CD4-positive, alpha-beta T cell treated with Interleukin-12 subunit alpha and Interleukin-12 subunit beta, for 1 hour (primary cell): ENCODE data around the gene PSG4.
"Not testable (repeated sequence)": the region's sequence is repeated elsewhere in the genome, so short reads cannot be mapped to it uniquely, and the experiment has no call there.

Source experiments
- DNase-seq: peaks from one replicate; pipeline ENCODE4 v3.0.0-alpha.2; 2020

Gene PSG4

DNA sequence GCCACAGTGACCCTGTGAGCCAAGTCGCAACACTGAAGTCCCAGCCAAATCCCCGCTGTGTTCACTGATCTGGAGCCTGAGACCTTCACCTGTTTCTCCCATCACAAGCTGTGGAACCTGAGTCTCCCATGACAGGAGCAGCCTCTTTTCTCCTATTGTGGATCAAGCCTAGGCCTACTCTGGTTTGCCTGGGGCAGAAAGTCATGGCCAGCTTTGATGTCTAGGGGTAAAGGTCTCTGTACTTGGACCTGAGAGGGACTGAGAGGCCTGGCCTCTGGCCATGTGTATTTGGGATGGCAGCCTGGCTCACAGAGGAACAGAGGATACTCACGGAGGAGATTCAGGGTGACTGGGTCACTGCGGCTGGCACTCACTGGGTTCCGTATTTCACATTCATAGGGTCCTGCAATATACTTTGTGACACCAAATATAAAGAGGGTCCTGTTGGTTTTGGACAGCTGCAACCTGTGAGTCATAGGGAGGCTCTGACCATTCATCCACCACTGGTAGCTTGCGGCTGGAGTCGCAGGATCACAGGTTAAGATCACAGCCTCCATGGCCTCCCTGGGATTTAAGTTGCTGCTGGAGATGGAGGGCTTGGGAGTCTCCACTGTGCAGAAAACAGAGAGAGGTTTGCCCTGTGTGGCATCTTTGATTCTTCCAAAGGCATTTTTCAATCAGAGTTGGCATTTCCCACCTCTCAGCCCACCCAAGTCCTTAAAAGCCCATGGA lies 7.6 kb downstream of the PSG4 start:
- not testable (repeated sequence) for DNase-seq

DNA sequence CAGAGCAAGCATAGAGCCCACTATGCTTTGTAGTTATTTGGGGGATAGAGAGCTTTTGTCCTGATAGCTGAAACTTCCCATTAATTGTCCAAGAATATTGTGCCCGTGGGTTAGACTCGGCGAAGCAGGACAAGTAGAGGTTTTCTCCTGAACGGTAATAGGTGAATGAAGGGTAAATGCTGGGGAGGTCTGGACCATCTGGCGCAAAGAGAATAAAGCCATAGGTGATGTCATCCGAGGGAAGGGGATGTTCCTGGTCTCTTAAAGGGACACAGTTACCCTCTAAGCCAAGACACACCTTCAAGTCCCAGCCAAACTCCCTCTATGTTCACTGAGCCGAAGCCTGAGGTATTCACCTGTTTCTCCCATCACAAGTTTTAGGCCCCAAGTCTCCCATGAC lies 11.0 kb downstream of the PSG4 start:
- DNase-seq = not testable (repeated sequence)

DNA sequence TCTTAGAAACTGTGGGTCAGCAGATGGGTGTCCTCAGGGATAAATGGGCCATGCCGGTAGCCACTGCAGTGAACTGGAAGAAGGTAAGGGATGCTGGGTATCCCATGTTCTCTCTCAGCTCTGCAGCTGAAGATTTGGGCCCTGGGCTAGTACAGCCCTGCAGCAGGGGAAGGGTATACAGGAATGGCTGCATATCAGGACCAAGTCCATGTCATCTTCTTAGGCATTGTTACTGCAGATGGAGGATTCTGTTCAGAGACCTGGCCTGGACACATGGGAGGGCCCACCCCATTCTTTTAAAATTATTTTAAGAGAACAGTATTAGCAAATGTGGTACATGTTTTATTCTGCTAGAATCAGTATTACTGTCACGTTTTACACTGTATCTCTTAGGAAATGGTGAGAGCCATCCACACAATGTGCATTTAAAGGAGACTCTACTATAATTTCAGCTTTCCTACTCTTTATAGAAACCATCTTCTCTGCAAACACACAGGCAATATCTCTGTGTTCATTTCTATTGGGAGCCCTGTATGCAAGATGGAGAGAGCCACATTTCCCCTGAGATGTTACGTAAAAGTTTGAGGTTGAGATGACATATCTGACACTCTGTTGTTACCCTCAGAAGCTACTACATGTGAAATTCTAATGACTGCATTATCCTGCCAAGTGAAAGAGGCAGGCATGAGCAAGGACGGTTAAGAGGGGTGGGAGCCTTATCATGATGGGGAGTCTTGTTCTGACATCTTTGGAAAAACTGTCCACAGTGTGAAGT lies 12.9 kb downstream of the PSG4 start:
- DNase-seq = not testable (repeated sequence)

DNA sequence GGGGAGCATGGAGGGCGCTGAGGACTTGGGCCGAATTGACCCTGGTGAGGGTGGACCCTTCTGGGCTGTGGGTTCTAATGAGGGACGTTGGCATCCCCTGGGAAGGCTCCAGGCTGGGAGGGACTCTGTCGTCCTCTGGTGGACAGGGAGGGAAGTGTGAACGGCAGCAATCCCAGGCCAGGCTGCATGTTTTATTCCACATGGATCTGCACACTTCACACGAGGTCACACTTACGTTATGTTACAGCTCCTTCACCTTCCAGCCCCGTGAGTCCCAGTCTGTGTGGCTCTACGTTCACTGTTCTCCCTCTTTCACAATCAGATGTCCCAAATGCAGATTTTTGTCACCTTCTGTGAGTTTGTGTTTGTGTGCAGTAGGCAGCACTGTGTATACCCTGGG lies 17.3 kb downstream of the PSG4 start:
- not testable (repeated sequence) for DNase-seq

DNA sequence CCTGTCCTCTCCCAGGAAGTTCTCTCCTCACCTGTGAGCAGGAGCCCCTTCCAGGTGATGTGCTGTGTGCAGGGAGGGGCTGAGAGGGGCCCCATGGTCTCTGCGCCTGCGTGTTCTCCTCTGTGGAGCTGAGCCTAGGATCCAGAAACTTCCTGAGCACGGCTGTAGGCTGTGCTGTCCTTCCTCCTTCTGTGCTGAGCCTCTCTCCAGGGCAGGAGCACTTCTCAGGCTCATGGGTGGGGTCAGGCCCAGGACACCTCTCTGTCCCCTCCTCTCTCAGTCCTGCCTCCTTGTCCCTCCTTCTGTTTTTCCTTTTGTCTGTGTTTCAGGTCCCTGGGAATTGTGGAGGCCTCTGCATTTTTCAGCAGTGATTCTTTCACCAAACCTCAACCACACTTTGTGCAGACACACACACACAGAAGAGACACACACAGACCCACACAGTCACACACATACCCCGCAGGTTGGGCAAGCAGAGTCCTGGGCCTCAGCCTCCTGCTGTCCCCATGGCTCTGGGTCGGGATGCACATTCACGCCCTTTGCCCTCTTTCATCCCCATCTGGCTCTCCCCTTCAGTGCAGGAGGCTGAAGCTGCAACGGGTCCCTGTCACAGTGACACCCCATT lies 19.0 kb downstream of the PSG4 start, which contains the start of gene PSG5:
Gene PSG5 (minus strand): TSS at position 226 of the 625 bp plus-strand sequence. CDS start 131 bp downstream, at position 95.
- not testable (repeated sequence) for DNase-seq

DNA sequence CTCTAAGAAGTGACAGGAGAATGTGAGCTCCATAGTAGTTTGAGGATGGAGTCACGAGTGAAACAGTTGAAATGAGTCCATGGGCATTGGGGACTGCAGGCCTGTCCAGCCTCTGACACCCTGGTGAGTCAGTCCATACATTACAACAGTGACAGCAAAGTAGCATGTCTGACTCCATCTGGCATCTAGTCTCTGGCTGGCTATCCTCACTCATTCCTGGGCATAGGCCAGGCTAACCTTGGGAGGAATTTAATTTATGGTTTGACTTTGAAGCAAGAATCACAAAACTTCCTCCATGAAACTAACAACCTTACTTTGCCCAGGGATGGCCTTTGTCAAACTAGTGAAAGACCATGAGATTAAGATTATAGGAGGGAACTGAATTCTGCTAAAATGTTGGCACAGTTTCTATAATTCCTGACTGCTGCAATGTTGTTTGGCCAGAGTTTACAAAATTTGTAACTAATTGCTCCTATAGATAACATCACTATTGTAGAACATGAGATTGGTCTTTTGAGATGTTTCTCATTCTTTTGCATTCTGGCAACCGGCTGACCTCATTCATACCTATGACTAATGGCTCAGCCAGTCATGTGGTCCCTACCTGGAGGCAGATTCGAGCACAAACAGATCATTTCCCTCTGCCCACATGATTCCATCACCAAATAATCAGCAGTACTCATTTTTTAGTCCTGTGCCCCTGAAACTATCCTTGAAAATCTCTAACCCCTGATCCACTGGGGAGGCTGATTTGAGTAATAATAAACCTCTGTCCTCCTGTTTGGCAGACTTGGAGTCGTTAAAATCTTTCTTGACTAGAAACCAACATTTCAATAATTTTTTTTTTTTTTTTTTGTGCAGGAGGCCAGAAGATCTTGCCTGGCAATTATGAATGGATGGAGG lies 23.3 kb downstream of the PSG4 start:
- DNase-seq = not testable (repeated sequence)

DNA sequence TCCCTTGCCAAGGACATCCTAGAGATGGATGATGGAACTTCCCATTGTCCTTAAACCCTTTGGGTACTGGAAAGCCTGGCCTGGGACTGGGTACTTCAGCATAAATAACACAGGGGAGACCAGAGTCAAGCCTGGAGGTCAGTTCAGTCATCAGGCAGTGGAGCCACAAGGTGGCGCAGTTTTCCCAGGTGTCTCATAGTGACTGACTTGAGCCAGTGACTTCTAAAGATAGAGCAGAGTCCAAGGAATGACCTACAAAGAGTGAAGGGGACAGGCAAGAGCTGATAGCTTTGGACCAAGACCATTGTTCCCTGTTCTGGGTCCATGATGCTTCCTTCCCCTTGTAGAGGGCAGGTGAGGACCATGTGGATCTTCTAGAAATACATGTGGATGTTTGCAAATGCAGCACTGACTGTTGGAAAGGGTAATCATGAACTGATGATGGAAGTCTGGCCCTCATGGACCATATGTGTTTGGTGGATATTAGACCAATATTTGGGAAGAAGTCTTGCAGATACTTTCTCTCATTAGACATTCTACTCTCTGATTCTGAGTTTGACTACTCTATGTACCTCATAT lies 25.8 kb downstream of the PSG4 start:
- not testable (repeated sequence) for DNase-seq

DNA sequence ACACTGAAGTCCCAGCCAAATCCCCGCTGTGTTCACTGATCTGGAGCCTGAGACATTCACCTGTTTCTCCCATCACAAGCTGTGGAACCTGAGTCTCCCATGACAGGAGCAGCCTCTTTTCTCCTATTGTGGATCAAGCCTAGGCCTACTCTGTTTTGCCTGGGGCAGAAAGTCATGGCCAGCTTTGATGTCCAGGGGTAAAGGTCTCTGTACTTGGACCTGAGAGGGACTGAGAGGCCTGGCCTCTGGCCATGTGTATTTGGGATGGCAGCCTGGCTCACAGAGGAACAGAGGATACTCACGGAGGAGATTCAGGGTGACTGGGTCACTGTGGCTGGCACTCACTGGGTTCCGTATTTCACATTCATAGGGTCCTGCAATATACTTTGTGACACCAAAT lies 26.9 kb downstream of the PSG4 start:
- not testable (repeated sequence) for DNase-seq

DNA sequence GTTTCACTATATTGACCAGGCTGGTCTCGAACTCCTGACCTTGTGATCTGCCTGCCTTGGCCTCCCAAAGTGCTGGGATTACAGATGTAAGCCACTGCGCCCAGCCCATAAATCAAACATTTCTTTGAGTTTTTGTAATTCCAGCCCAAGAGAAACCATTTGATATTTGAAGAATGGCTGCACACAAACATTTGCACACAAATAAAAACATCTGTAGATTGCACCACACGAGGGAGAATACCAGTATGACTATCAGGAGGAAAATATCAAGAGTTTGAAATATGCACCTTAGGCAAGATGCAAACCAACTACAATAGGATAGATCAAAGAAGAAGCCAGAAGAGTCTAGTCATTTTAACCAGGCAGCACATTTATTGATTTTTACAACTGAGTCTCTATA lies 39.5 kb downstream of the PSG4 start:
- not testable (repeated sequence) for DNase-seq

DNA sequence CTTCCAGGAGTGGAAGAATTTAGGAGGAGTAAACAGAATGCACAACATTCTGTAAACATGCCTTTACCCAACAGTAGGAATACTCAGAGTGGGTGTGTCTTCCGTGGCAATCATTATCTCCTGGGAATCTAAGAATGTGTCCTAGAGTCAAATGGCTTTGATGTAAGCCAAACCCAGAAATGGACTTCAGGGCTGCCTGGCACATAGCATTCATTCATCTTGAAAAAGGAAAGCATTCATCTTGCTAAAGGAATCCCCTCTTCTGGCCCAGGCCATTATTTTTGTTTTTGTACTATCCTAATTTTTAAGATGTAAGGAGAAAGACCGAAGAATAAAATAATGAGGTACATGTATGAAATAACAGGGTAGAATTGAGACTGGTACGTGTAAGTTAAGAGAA lies 42.3 kb downstream of the PSG4 start:
- DNase-seq = not testable (repeated sequence)

DNA sequence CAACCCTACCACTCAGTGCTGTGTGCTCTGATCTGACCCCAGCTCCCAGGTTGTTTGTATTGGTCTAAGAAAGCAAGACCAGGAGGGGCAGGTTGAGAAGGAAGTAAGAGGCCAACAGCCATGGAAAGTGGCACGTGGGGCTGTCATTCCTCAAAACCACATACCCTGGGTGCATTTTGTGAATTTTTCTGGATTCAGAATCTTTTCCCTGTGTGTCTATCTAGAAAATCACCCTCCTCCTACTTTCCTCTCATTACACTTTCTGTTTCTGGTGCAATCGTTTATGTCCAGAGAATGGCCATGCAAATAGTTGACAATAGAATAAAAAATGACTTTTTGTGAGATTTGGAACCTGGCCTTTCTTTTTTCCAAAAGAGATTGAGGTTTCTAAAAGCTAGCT lies 43.2 kb downstream of the PSG4 start:
- DNase-seq = not testable (repeated sequence)

DNA sequence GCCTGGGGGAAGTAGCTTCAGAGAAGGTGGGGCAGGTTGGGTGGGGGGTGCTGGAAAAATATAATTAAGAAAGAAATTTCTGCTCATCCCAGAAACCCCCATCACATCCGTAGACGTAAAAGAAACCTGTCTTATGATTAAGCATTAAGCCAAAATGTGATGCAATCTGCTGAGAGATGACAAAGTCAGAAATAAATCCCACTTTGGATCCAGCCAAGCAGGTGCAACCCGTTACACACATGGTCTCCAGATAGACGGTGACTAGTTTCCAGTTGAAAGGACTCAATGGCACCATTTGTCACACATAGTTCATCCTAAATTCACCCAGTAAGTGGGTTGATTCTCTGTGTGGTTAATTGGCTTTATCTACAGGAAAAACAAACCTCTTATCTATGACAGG lies 53.2 kb downstream of the PSG4 start:
- DNase-seq = no peak

DNA sequence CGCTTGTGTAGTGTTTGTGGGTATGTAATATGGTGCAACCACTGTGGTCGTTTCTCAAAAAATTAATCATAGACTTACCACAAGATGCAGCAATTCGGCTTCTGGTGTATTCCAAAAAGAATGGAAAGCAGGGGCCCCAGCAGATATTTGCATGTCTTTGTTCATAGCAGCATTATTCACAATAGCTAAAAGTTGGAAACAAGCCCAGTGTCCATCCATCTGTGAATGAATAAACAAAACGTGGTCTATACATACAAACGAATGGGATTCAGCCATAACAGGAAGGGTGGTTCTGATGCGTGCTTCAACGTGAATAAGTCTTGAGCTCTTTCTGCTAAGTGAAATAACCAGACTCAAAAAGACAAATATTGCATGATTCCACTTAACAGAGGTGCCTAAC lies 55.6 kb downstream of the PSG4 start:
- DNase-seq = not testable (repeated sequence)

DNA sequence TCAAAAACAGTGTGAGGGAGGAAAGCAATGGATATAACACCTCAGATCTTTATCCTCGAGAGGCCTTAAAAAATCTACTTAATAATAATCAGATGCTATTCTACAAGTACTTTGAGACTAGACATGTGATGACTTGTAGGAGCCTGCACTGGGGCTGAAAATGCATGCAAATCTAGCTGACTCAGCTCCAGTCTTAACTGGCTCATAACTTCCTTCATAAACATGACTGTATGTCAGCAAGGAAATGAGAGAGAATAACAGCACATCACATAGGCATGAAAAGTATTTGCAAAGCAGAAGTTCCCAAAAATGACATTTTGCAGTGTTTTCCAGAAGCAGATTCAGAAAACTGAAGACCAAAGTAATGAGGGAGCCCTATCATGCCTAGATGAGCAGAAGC lies 57.2 kb downstream of the PSG4 start:
- no peak for DNase-seq
